Loucy (cell line): ENCODE measurements around the gene HTR2C.

Experiments used
- H2AFZ ChIP-seq: fragments of 200-600 bp; sonication (generic); 2 replicates; pipeline ENCODE4 v1.6.0; 2016; ENCODE audit warnings: antibody characterized with exemption, mild to moderate bottlenecking, low read length, moderate library complexity
- H3F3A ChIP-seq: fragments of 200-600 bp; 2 replicates; pipeline ENCODE4 v1.6.0; 2016; ENCODE audit warnings: antibody characterized with exemption, low read depth, mild to moderate bottlenecking
- H3K27me3 ChIP-seq: fragments of 200-600 bp; sonication (generic); 2 replicates; pipeline ENCODE4 v1.6.1; 2014; ENCODE audit warnings: low read length, mild to moderate bottlenecking; ENCODE audit not compliant: insufficient read depth, poor library complexity, severe bottlenecking
- H3K36me3 ChIP-seq: fragments of 200-600 bp; sonication (generic); 2 replicates; pipeline ENCODE4 v1.6.1; 2016; ENCODE audit warnings: low read length; ENCODE audit not compliant: insufficient read depth
- H3K4me1 ChIP-seq: fragments of 200-600 bp; sonication (generic); 2 replicates; pipeline ENCODE4 v1.5.1; 2014; ENCODE audit warnings: low read length, mild to moderate bottlenecking; ENCODE audit not compliant: insufficient read depth, poor library complexity, severe bottlenecking
- H3K4me2 ChIP-seq: fragments of 200-600 bp; sonication (generic); 2 replicates; pipeline ENCODE4 v1.6.0; 2014; ENCODE audit warnings: antibody characterized with exemption, low read length, low read depth, mild to moderate bottlenecking; ENCODE audit not compliant: poor library complexity, severe bottlenecking
- H3K4me3 ChIP-seq: fragments of 200-600 bp; sonication (generic); 2 replicates; pipeline ENCODE4 v1.5.1; 2014; ENCODE audit warnings: low read length, mild to moderate bottlenecking, mixed read lengths; ENCODE audit not compliant: poor library complexity, severe bottlenecking
- H3K79me2 ChIP-seq: fragments of 200-600 bp; sonication (generic); 2 replicates; pipeline ENCODE4 v1.6.1; 2014; ENCODE audit warnings: low read length; ENCODE audit not compliant: insufficient read depth
- H3K9ac ChIP-seq: fragments of 200-600 bp; sonication (generic); 2 replicates; pipeline ENCODE4 v1.6.0; 2014; ENCODE audit warnings: mild to moderate bottlenecking, low read depth, low read length, moderate library complexity; ENCODE audit not compliant: poor library complexity, severe bottlenecking
- H3K9me2 ChIP-seq: fragments of 200-600 bp; sonication (generic); replicated peaks from 2 replicates; pipeline ENCODE4 v1.6.1; 2016; ENCODE audit warnings: low read depth, low read length, mixed read lengths
- H3K9me3 ChIP-seq: fragments of 200-600 bp; sonication (generic); 2 replicates; pipeline ENCODE4 v1.6.1; 2014; ENCODE audit warnings: mild to moderate bottlenecking, antibody characterized with exemption, low read length, low read depth; ENCODE audit not compliant: insufficient read depth
- H4K20me1 ChIP-seq: fragments of 200-600 bp; sonication (generic); 2 replicates; pipeline ENCODE4 v1.6.0; 2014; ENCODE audit warnings: antibody characterized with exemption, low read length, mild to moderate bottlenecking; ENCODE audit not compliant: insufficient read depth, poor library complexity, severe bottlenecking
- CTCF ChIP-seq: fragments of 200-600 bp; sonication (generic); conservative IDR thresholded peaks from 2 replicates; pipeline ENCODE4 v1.5.1; 2014; ENCODE audit warnings: mild to moderate bottlenecking, antibody characterized with exemption, low read length
- EZH2phosphoT487 ChIP-seq: fragments of 200-600 bp; IDR thresholded peaks from 2 replicates; pipeline ENCODE4 v1.6.1; 2018; ENCODE audit warnings: antibody characterized with exemption, mild to moderate bottlenecking, moderate library complexity, borderline replicate concordance

HTR2C gene

GRCh38 chrX:114787061-114787460 is 203.2 kb downstream of the HTR2C start:
- no peak overlapping the region for H3K4me3 ChIP-seq
- H3K27me3 ChIP-seq, result no peaks in the 10 kb centered on the region
- H2AFZ ChIP-seq, result no peak overlapping the region
- no peaks in the 10 kb centered on the region for H3F3A ChIP-seq
- no peak overlapping the region for H3K4me2 ChIP-seq
- no peaks in the 10 kb centered on the region for H3K4me1 ChIP-seq
- no peak overlapping the region for H3K9ac ChIP-seq
- H3K79me2 ChIP-seq, result no peaks in the 10 kb centered on the region
- TF ChIP-seq CTCF (no peak), EZH2phosphoT487 (no peak)
- no peaks in the 10 kb centered on the region for H3K36me3 ChIP-seq
- H3K9me2 ChIP-seq, result no peaks in the 10 kb centered on the region
- H3K9me3 ChIP-seq, result no peaks in the 10 kb centered on the region
- no peaks in the 10 kb centered on the region for H4K20me1 ChIP-seq

- Histone ChIP-seq H3K79me2 (no peaks in the 10 kb centered on the region), H3K4me2 (no peak overlapping the region), H2AFZ (no peak overlapping the region), H3K9ac (no peak overlapping the region), H3K4me1 (no peaks in the 10 kb centered on the region), H3K9me2 (no peaks in the 10 kb centered on the region), H3K9me3 (no peaks in the 10 kb centered on the region), H3K27me3 (no peaks in the 10 kb centered on the region), H3F3A (no peaks in the 10 kb centered on the region), H4K20me1 (no peaks in the 10 kb centered on the region), H3K4me3 (no peak overlapping the region), H3K36me3 (no peaks in the 10 kb centered on the region)
- no peak for TF ChIP-seq EZH2phosphoT487
- no peak for TF ChIP-seq CTCF
These were observed 213.6 kb downstream of the HTR2C start for GRCh38 chrX:114797494-114797893.

- Histone ChIP-seq H3K4me3 (no peak overlapping the region), H4K20me1 (no peaks in the 10 kb centered on the region), H3K36me3 (no peaks in the 10 kb centered on the region), H2AFZ (no peak overlapping the region), H3K27me3 (no peaks in the 10 kb centered on the region), H3K4me2 (no peak overlapping the region), H3K9ac (no peak overlapping the region), H3K4me1 (no peaks in the 10 kb centered on the region), H3K9me3 (no peaks in the 10 kb centered on the region), H3F3A (no peaks in the 10 kb centered on the region), H3K9me2 (no peaks in the 10 kb centered on the region), H3K79me2 (no peaks in the 10 kb centered on the region)
- TF ChIP-seq EZH2phosphoT487 (no peak), CTCF (no peak)
These were observed 215.0 kb downstream of the HTR2C start for GRCh38 chrX:114798907-114799306.
